ENCODE data around the gene PHACTR1.

- TF ChIP-seq, protein P1, sequence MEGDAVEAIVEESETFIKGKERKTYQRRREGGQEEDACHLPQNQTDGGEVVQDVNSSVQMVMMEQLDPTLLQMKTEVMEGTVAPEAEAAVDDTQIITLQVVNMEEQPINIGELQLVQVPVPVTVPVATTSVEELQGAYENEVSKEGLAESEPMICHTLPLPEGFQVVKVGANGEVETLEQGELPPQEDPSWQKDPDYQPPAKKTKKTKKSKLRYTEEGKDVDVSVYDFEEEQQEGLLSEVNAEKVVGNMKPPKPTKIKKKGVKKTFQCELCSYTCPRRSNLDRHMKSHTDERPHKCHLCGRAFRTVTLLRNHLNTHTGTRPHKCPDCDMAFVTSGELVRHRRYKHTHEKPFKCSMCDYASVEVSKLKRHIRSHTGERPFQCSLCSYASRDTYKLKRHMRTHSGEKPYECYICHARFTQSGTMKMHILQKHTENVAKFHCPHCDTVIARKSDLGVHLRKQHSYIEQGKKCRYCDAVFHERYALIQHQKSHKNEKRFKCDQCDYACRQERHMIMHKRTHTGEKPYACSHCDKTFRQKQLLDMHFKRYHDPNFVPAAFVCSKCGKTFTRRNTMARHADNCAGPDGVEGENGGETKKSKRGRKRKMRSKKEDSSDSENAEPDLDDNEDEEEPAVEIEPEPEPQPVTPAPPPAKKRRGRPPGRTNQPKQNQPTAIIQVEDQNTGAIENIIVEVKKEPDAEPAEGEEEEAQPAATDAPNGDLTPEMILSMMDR (IDR thresholded peaks at IDR 0.05), result no peak
- TF ChIP-seq POLR2AphosphoS5 (IDR thresholded peaks at IDR 0.05; ENCODE audit: low read depth, low read length) (no peak), TCF7L2 (IDR thresholded peaks at IDR 0.05; ENCODE audit: low read depth, low read length) (no peak)
Measured at GRCh38 chr6:12967686-12968085, 251.1 kb downstream of the PHACTR1 start.
